HG02981 (cell line): ENCODE data around the gene LRRC31.
A peak's percentile ranks its signal among the peaks of the same experiment; 100 is the strongest.

ENCODE experiments used
- ATAC-seq: cut with Tn5 transposase; IDR thresholded peaks from one replicate; pipeline ENCODE4 v1.9.1; 2021; ENCODE audit warnings: mild to moderate bottlenecking, moderate library complexity; ENCODE audit not compliant: unreplicated experiment

Gene LRRC31

GRCh38 chr3:169869484-169870220 is at the start of gene LRRC31:
LRRC31 (minus strand) TSS chr3:169869935; CDS start chr3:169869807, 128 bp downstream.
- ATAC-seq = no peak

- no peak for ATAC-seq
Observed at GRCh38 chr3:169914321-169914720, 44.6 kb upstream of the LRRC31 start.

GRCh38 chr3:169913323-169913722 is 43.6 kb upstream of the LRRC31 start:
- ATAC-seq = no peak

GRCh38 chr3:169911272-169911671 is 41.5 kb upstream of the LRRC31 start, which contains the start of gene SAMD7:
SAMD7 (plus strand) TSS chr3:169911572; CDS start chr3:169919499, 7,927 bp downstream.
- no peak for ATAC-seq

- ATAC-seq = no peak
Observed at GRCh38 chr3:169907944-169908343, 38.2 kb upstream of the LRRC31 start.

GRCh38 chr3:169907476-169907875 is 37.7 kb upstream of the LRRC31 start:
- ATAC-seq = no peak

GRCh38 chr3:169905404-169905803 is 35.7 kb upstream of the LRRC31 start:
- ATAC-seq = no peak

- ATAC-seq = no peak
Observed at GRCh38 chr3:169901453-169901852, 31.7 kb upstream of the LRRC31 start.

GRCh38 chr3:169897284-169897683 is 27.5 kb upstream of the LRRC31 start:
- no peak for ATAC-seq

- ATAC-seq = no peak
Observed at GRCh38 chr3:169895072-169895471, 25.3 kb upstream of the LRRC31 start.

- no peak for ATAC-seq
Observed at GRCh38 chr3:169894110-169894509, 24.4 kb upstream of the LRRC31 start.

GRCh38 chr3:169891886-169892285 is 22.2 kb upstream of the LRRC31 start:
- ATAC-seq = no peak

GRCh38 chr3:169886671-169887070 is 16.9 kb upstream of the LRRC31 start:
- no peak for ATAC-seq

- ATAC-seq = no peak
Observed at GRCh38 chr3:169880576-169881250, 11.0 kb upstream of the LRRC31 start.

- ATAC-seq = no peak
Observed at GRCh38 chr3:169879845-169880575, 10.3 kb upstream of the LRRC31 start.

GRCh38 chr3:169879013-169879557 is 9.3 kb upstream of the LRRC31 start:
- no peak for ATAC-seq

- no peak for ATAC-seq
Observed at GRCh38 chr3:169871129-169871886, 1.6 kb upstream of the LRRC31 start.

- no peak for ATAC-seq
Observed at GRCh38 chr3:169868369-169868768, 1.4 kb downstream of the LRRC31 start.

GRCh38 chr3:169867584-169868210 is 2.0 kb downstream of the LRRC31 start:
- ATAC-seq = no peak

GRCh38 chr3:169865176-169865767 is 4.5 kb downstream of the LRRC31 start:
- peak; percentile 39 for ATAC-seq
